Measurements from ENCODE around the gene H6PD. TPM values are rescaled to one million over a fixed set of nuclear protein-coding genes. Genes with fewer than 3 reads are reported as not detected.

The H6PD gene
- total RNA-seq, 2 experiments from 2014 or later = 9.3 to 10.4 TPM

DNA sequence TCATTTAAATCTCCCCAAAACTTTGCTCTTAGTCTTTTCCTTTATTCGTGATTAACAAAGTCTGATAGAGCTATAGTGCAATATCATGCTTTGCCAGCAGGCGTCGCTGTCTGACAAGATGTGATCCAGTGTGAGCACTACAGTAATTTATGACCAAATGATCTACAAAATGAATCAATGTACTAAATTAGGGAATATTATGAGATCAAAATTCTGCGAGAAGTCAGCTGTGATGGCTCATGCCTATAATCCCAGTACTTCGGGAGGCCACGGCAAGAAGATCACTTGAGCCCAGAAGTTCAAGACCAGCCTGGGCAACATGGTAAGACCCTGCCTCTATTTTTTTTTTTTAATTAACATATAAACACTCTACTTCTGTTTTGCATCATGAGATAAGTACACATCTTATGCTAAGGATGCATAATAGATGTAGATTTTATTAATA lies 54.5 kb downstream of the H6PD start:
- intact Hi-C loops (cut with micrococcal nuclease) = loop anchor here (1.0 to 2.0 kb wide), 4 partner anchors 14 to 202 kb away; no protein-coding TSS in a partner anchor
- peaks cover 25% of the 10 kb centered on the region for H3K4me1 Mint-ChIP-seq (ENCODE audit: low read depth)
- POLR2A ChIA-PET = interaction anchor here (1.5 to 2.1 kb wide), 2 partner anchors 26 to 137 kb away, joined by 4 to 9 read pairs; no protein-coding TSS in a partner anchor
- peak; percentile 90 for DNase-seq
- H3K27ac Mint-ChIP-seq = peak overlapping the region; percentile 35
- CTCF ChIA-PET = interaction anchor here (0.6 to 6.0 kb wide), 39 partner anchors 8 to 303 kb away, joined by 3 to 191 read pairs (median 4); no protein-coding TSS in a partner anchor
- H3K36me3 Mint-ChIP-seq = peaks cover 4% of the 10 kb centered on the region
- no peak overlapping the region for H3K4me3 Mint-ChIP-seq
- peaks cover 3% of the 10 kb centered on the region for H3K27me3 Mint-ChIP-seq
- peaks cover 29% of the 10 kb centered on the region for H3K9me3 Mint-ChIP-seq

DNA sequence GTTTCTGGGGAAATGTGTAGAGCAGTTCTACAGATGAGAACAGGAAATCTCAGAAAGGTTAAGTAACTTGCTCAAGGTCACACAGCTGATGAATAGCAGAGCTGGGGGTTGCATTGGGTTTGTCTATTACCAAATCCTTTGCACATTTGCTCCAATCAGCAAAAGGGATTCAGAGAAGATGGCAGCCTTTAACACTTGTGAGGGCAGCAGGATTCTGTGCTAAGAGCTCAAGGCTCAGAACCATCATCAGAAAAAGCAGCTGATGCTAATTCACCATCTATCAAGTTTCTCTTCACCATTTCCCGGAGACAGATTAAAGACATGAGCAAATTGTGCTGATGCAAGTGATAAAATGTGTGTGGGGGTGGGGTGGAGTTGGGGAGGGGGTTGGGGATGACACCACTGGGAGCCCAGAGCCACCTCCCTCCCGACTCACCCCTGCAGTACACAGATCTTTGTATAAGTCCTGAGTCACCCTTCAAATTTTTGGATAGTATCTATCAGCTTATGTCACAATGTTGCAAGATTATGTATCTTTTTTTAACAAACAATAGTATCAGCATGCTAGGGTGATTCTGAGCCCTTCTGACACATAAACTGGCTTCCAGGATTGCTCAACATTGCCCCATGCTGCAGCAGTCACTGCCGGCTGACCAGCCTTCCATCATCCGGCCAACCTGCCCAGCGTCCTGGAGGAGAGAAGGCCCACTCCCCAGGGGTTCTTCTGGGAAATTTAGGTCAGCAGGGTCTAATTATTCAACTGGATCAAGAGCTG lies 55.3 kb downstream of the H6PD start:
- Mint-ChIP-seq H3K9me3 (peaks cover 23% of the 10 kb centered on the region), H3K27ac (peak overlapping the region; percentile 54), H3K36me3 (peaks cover 4% of the 10 kb centered on the region), H3K27me3 (peaks cover 3% of the 10 kb centered on the region), H3K4me3 (no peak overlapping the region), H3K4me1 (ENCODE audit: low read depth) (peaks cover 26% of the 10 kb centered on the region)
- POLR2A ChIA-PET = interaction anchor here (0.7 to 2.1 kb wide), 3 partner anchors 25 to 136 kb away, joined by 4 to 9 read pairs (median 4); no protein-coding TSS in a partner anchor
- intact Hi-C loops (cut with micrococcal nuclease) = loop anchor here (1.0 to 5.0 kb wide), 6 partner anchors 15 to 297 kb away; partner anchors contain the start of gene TMEM201
- peak; percentile 64 for DNase-seq
- CTCF ChIA-PET = interaction anchor here (0.6 to 6.0 kb wide), 33 partner anchors 9 to 303 kb away, joined by 3 to 191 read pairs (median 4); no protein-coding TSS in a partner anchor

DNA sequence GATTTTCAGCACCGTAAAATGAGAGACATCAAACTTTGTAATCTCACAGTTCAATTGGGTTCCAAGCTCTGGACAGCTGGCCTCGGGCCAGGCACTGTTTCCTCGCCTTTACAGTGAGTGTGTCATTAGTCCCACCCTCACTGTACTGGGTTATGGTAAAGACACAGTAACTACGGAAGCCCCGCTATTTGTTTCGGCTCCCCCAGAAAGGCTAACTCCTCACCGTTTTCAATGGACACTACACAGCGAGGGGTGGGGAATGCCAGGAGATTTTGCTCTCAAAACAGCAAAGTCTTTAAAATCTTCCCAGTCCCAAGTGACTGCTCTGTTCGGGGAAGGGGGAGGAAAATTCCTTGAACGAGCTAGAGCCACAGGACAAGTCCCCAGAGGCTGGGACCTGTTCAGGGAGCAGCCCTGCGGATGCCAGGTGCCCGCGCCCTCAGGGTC lies 57.4 kb downstream of the H6PD start:
- CTCF ChIA-PET = interaction anchor here (1.4 to 6.0 kb wide), 5 partner anchors 9 to 200 kb away, joined by 4 to 191 read pairs (median 7); no protein-coding TSS in a partner anchor
- H3K27me3 Mint-ChIP-seq = peaks cover 3% of the 10 kb centered on the region
- no peak for DNase-seq
- POLR2A ChIA-PET = interaction anchor here (1.4 kb wide), 1 partner anchor 199 kb away, joined by 3 read pairs; no protein-coding TSS in a partner anchor
- H3K9me3 Mint-ChIP-seq = peaks cover 17% of the 10 kb centered on the region
- peaks cover 4% of the 10 kb centered on the region for H3K36me3 Mint-ChIP-seq
- intact Hi-C loops (cut with micrococcal nuclease) = loop anchor here (5.0 kb wide), 1 partner anchor 295 kb away; the partner anchor contains the start of gene TMEM201
- peak overlapping the region; percentile 37 for H3K4me3 Mint-ChIP-seq
- H3K27ac Mint-ChIP-seq = no peak overlapping the region
- H3K4me1 Mint-ChIP-seq (ENCODE audit: low read depth) = peaks cover 34% of the 10 kb centered on the region

DNA sequence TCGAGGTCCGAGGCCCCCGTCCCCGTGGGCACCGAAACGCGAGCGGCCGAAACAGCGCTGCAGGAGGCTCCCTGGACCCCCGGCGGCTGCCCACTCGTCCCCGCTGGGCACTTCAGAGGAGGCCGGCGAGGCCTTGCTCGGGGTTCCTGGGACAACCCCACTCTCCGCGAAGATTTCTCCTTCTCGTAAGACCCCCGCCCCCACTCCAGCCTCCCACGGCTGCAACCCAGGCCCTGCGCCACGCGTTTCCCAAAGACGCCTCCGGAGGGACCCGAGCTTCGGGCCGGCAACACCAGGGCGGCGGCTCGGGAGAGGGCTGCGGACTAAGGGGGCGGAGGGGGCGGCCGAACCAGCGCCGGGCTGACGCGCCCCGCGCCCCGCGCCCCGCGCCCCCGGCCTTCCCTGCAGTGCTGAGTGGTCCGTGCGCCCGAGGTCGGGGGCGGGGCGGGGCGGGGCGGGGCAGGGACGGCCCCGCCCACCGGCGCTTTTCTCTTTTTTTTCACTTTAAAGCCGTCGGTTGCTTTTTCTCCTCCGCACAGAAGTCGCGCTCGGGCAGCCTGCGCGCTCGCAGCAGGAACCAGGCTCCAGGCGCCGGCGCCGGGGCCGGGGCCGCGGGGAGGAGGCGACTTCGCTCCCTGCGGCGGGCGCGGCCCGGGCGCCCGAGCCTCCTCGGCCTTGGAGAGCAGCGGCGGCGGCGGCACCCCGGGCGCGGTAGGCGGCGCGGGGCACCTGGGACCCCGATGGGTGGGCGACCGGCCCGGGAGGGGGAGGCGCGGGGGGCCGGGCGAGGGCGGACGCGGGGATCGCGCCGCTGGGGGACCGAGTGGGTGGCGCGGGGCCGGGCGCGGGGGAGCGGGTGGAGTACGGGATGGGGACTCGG lies 58.0 kb downstream of the H6PD start, which contains the start of gene SPSB1:
TSS of gene SPSB1 (plus strand) at position 534 of the 880 bp plus-strand sequence. CDS start 62,998 bp downstream, outside the sequence.
- intact Hi-C loops (cut with micrococcal nuclease) = loop anchor here (5.0 kb wide), 1 partner anchor 295 kb away; the partner anchor contains the start of gene TMEM201
- Mint-ChIP-seq H3K27ac (no peak within 1 kb of the TSS), H3K9me3 (peaks cover 12% of the 10 kb centered on the region), H3K27me3 (peaks cover 3% of the 10 kb centered on the region), H3K4me3 (peak within 1 kb of the TSS; percentile 37), H3K36me3 (peaks cover 4% of the 10 kb centered on the region), H3K4me1 (ENCODE audit: low read depth) (peaks cover 34% of the 10 kb centered on the region)
- ChIA-PET CTCF (interaction anchor here (1.4 to 6.0 kb wide), 5 partner anchors 10 to 200 kb away, joined by 4 to 191 read pairs (median 7); no protein-coding TSS in a partner anchor), POLR2A (interaction anchor here (1.4 kb wide), 1 partner anchor 198 kb away, joined by 3 read pairs; no protein-coding TSS in a partner anchor)
- peak; percentile 79 for DNase-seq

DNA sequence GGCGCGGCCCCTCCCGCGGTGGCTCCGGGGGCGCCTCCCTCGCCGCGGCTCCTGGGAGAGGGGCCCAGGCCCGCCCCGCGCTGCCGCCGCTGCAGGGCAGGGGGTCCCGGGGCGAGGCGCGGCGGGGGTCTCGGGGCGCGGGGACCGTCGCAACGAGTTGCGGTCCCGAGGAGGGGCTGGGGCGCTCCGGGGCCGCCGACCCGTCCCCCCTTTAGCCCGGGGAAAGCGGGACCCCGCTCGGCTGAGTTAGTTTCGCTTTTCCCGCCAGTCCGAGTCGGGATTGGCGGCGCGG lies 58.6 kb downstream of the H6PD start:
- Mint-ChIP-seq H3K4me3 (no peak overlapping the region), H3K27ac (no peak overlapping the region), H3K4me1 (ENCODE audit: low read depth) (peaks cover 34% of the 10 kb centered on the region), H3K9me3 (peaks cover 8% of the 10 kb centered on the region), H3K27me3 (peaks cover 3% of the 10 kb centered on the region), H3K36me3 (peaks cover 4% of the 10 kb centered on the region)
- intact Hi-C loops (cut with micrococcal nuclease) = loop anchor here (5.0 kb wide), 1 partner anchor 294 kb away; the partner anchor contains the start of gene TMEM201
- ChIA-PET CTCF (no interaction called here), POLR2A (no interaction called here)
- DNase-seq = no peak

DNA sequence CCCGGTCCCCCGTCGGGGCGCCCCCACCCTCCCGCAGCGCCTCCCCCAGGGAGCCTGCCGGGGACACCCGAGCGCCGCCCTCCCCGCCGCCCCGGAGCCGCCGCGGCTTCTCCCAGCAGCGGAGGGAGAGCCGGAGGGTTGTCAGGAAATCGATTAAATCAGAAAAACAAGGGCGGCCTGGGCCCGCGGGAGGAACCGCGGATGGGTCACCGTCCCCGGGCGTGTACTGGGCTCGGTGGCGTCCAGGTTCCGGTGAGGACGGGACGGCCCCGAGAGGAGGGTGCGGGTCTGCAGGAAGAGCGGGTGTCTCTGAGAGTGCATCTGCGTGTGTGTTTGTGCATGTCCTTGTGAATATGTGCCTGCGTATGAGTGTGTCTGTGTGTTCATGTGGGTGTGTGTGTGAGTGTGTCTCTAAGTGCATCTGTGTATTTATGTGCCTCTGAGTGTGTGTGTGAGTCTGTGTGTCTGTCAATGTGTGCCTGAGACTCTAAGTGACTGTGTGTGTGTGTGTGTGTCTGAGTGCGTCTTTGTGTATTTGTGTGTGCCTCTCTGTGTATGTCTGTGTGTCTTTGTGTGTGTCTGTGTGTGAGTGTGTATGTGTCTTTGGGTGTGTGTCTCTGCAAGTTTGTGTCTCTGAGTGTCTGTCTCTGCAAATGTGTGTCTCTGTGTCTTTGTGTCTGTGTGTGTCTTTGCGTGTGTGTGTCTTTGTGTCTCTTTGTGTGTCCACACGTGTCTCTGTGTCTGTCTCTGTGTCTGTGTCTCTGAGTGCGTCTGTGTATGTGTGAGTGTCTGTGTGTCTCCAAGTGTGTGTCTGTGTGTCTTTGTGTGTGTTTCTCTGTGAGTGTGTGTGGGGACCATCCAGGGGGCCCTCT lies 59.2 kb downstream of the H6PD start:
- ChIA-PET POLR2A (no interaction called here), CTCF (no interaction called here)
- no peak overlapping the region for H3K4me3 Mint-ChIP-seq
- no peak overlapping the region for H3K27ac Mint-ChIP-seq
- peak; percentile 61 for DNase-seq
- intact Hi-C loops (cut with micrococcal nuclease) = loop anchor here (1.0 to 5.0 kb wide), 5 partner anchors 13 to 294 kb away; partner anchors contain the start of gene TMEM201
- H3K4me1 Mint-ChIP-seq (ENCODE audit: low read depth) = peaks cover 34% of the 10 kb centered on the region
- peaks cover 3% of the 10 kb centered on the region for H3K27me3 Mint-ChIP-seq
- H3K9me3 Mint-ChIP-seq = peaks cover 4% of the 10 kb centered on the region
- peaks cover 3% of the 10 kb centered on the region for H3K36me3 Mint-ChIP-seq

DNA sequence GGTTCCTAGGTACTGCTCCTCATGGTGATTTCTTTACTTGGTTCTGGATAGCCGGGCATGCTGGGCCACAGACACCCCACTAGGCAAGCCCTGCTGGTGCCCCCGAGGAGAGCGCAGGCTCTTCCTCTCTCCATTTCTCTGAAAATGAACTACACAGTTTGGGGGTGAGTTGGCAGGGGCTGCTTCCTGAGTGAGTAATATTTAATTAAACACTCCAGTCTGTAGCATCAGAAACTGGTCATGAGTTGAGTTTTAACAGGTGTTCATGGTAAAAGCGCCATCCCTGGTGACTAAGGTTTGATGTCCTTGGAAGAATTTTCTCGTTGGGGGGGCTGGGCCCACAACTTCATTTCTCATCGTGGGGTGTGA lies 59.8 kb downstream of the H6PD start:
- no peak overlapping the region for H3K4me3 Mint-ChIP-seq
- intact Hi-C loops (cut with micrococcal nuclease) = loop anchor here (1.0 to 5.0 kb wide), 5 partner anchors 14 to 293 kb away; partner anchors contain the start of gene TMEM201
- CTCF ChIA-PET = interaction anchor here (0.6 to 1.8 kb wide), 7 partner anchors 19 to 197 kb away, joined by 3 to 8 read pairs (median 4); no protein-coding TSS in a partner anchor
- peak; percentile 74 for DNase-seq
- no peaks in the 10 kb centered on the region for H3K36me3 Mint-ChIP-seq
- peaks cover 30% of the 10 kb centered on the region for H3K4me1 Mint-ChIP-seq (ENCODE audit: low read depth)
- no peaks in the 10 kb centered on the region for H3K9me3 Mint-ChIP-seq
- peaks cover 3% of the 10 kb centered on the region for H3K27me3 Mint-ChIP-seq
- POLR2A ChIA-PET = no interaction called here
- no peak overlapping the region for H3K27ac Mint-ChIP-seq

DNA sequence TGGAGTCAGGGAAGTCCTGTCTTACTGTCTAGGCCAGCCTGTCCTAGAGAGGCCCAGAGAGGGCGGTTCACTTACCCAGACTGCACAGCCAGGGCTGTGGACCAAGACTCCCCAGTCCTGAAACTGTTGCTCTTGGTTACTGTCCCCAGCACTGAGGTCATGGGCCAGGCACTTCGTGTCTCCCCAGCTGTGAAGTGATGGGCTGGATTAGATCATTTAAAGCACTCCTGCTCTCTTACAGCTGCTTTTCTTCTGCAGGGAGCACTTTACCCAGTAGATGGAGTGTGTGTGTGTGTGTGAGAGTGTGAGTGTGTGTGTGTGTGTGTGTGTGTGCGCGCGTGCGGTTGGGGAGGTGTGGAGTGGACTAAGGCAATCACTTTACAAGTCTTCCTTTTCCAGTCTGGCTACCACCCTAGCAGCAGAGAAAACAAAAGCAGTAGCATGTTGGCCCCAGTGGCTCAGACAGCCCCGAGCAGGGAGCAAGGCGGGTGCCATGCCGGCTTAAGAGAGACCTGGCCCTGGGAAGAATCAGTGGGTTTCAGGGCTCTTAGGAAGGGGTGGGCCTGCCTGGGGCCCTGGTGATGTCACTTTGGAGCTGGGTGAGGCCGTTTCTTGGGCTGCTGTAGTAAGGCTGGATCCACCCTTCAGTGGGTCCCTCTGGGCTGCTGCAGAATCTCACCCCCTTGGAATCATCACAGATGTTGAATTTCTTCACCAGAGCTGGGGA lies 60.5 kb downstream of the H6PD start:
- intact Hi-C loops (cut with micrococcal nuclease) = loop anchor here (1.0 to 5.0 kb wide), 5 partner anchors 14 to 292 kb away; partner anchors contain the start of gene TMEM201
- peaks cover 25% of the 10 kb centered on the region for H3K4me1 Mint-ChIP-seq (ENCODE audit: low read depth)
- H3K27ac Mint-ChIP-seq = peak overlapping the region; percentile 43
- H3K9me3 Mint-ChIP-seq = no peaks in the 10 kb centered on the region
- DNase-seq = peak; percentile 72
- CTCF ChIA-PET = interaction anchor here (0.6 to 1.8 kb wide), 8 partner anchors 20 to 196 kb away, joined by 3 to 8 read pairs (median 4); no protein-coding TSS in a partner anchor
- POLR2A ChIA-PET = no interaction called here
- H3K4me3 Mint-ChIP-seq = no peak overlapping the region
- H3K27me3 Mint-ChIP-seq = peaks cover 3% of the 10 kb centered on the region
- H3K36me3 Mint-ChIP-seq = no peaks in the 10 kb centered on the region

DNA sequence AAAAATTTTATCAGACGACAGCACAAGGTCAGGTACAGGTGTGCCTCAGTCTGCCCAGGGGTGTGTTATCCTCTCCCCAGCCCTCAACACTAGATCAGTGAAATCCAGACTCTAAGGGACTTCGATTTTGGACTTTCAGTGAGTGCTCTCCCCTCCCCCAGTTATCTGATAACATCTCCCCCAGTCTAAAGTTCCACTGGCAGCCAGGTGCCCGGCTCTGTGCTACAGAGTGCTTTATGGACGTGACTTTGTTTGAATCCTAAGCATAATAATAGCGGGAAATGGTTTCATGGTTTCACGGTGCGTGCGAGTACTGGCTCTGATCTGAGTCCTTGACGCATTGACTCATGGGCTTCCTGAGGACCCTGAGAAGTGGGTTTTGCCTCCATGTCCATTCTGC lies 61.3 kb downstream of the H6PD start:
- H3K9me3 Mint-ChIP-seq = no peaks in the 10 kb centered on the region
- DNase-seq = no peak
- no peak overlapping the region for H3K27ac Mint-ChIP-seq
- H3K4me1 Mint-ChIP-seq (ENCODE audit: low read depth) = peaks cover 27% of the 10 kb centered on the region
- H3K4me3 Mint-ChIP-seq = no peak overlapping the region
- ChIA-PET CTCF (interaction anchor here (1.0 to 1.8 kb wide), 5 partner anchors 20 to 196 kb away, joined by 3 to 8 read pairs (median 5); no protein-coding TSS in a partner anchor), POLR2A (no interaction called here)
- peaks cover 3% of the 10 kb centered on the region for H3K27me3 Mint-ChIP-seq
- intact Hi-C loops (cut with micrococcal nuclease) = loop anchor here (2.0 kb wide), 2 partner anchors 15 to 117 kb away; no protein-coding TSS in a partner anchor
- no peaks in the 10 kb centered on the region for H3K36me3 Mint-ChIP-seq

DNA sequence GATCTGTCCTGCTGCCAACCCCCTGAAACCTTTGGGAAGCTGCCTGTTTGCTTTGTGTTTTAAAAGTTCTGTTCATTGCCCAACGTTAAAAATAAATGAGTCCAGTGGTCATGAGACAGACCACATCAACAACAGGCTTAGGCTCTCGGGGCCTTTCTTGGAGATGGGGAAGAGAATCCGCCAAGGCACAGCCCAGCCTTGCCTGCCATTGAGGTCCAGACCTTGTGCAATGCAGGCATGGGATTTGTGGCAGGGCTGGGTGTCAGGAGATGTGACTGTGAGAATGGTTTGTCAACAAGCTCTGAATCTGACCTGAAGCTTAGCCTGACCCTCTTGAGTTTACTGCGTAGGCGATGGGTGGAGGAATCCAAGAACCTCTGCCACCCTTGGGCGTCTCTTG lies 62.3 kb downstream of the H6PD start:
- H3K27me3 Mint-ChIP-seq = peaks cover under 1% of the 10 kb centered on the region
- H3K36me3 Mint-ChIP-seq = no peaks in the 10 kb centered on the region
- ChIA-PET POLR2A (no interaction called here), CTCF (interaction anchor here (0.5 to 1.5 kb wide), 2 partner anchors 200 to 329 kb away, joined by 3 read pairs; no protein-coding TSS in a partner anchor)
- intact Hi-C loops (cut with micrococcal nuclease) = no loop called here
- DNase-seq = no peak
- H3K9me3 Mint-ChIP-seq = no peaks in the 10 kb centered on the region
- H3K4me3 Mint-ChIP-seq = no peak overlapping the region
- H3K27ac Mint-ChIP-seq = no peak overlapping the region
- peaks cover 27% of the 10 kb centered on the region for H3K4me1 Mint-ChIP-seq (ENCODE audit: low read depth)
